Mucosa of descending colon (tissue), 3 donors: ENCODE results near the gene KRTAP4-3. TPM values are rescaled to one million over a fixed set of nuclear protein-coding genes. Genes with fewer than 3 reads are reported as not detected.
"Not testable (repeated sequence)": the region's sequence is repeated elsewhere in the genome, so short reads cannot be mapped to it uniquely, and the experiment has no call there.

Experiments
- ATAC-seq: fragments of 200-7000 bp; cut with Tn5 transposase; one replicate; pipeline ENCODE4 v1.9.1; 2020; ENCODE audit warnings: mild to moderate bottlenecking, moderate library complexity
- DNase-seq, 3 donors: peaks; one replicate each; pipeline ENCODE4 v3.0.0-alpha.2; 2020
- H3K36me3 ChIP-seq: fragments of 200-600 bp; one replicate; pipeline ENCODE4 v1.8.0; 2021; ENCODE audit warnings: low read depth, mild to moderate bottlenecking
- H3K4me1 ChIP-seq: fragments of 200-600 bp; one replicate; pipeline ENCODE4 v1.8.0; 2021; ENCODE audit warnings: low read depth, mild to moderate bottlenecking
- H3K4me3 ChIP-seq: fragments of 200-600 bp; one replicate; pipeline ENCODE4 v1.8.0; 2021; ENCODE audit warnings: mild to moderate bottlenecking
- H3K9me3 ChIP-seq: fragments of 200-600 bp; one replicate; pipeline ENCODE4 v1.8.0; 2021; ENCODE audit warnings: mild to moderate bottlenecking
- CTCF ChIP-seq: fragments of 200-600 bp; IDR thresholded peaks from one replicate; pipeline ENCODE4 v1.8.0; 2022; ENCODE audit warnings: antibody characterized with exemption, mild to moderate bottlenecking
- intact Hi-C, 2 donors: fragments of 100-400 bp; cut with DNase I in 1 of 2; cut with micrococcal nuclease in 1 of 2; formaldehyde crosslinking; loops; one replicate each; pipeline versions ENCODE4 v1.11.0 to v1.11.1; 2022; cut with DNase I, micrococcal nuclease
- total RNA-seq, 3 donors: library from RNA; stranded (reverse); fragmentation: NEBNext Ultra II Directional in 2 of 3; extraction: Animal tissue kit (Norgen Biotek cat#: 25700) in 2 of 3; gene quantifications; one replicate each; pipeline versions ENCODE4 v1.2.1 to v1.2.4, GENCODE V29; 2021 to 2023
- donor health status: DM: no; HTN: no; CAD: no; lungs with moderate emphysema.
- donor health status: DM: no; HTN: no; CAD: no.
- donor health status: DM: no; HTN: yes; CAD: no.

KRTAP4-3 gene
- total RNA-seq, 3 donors from 2014 or later = not detected

- H3K9me3 ChIP-seq = no peaks in the 10 kb centered on the region
- H3K4me3 ChIP-seq = no peak overlapping the region
- ATAC-seq (no peak), DNase-seq (no peak)
- intact Hi-C loops = no loop called here
- TF ChIP-seq CTCF = no peak
- H3K4me1 ChIP-seq = peaks cover 8% of the 10 kb centered on the region
- H3K36me3 ChIP-seq = no peaks in the 10 kb centered on the region
Measured at GRCh38 chr17:41196068-41196467, 28.0 kb upstream of the KRTAP4-3 start.

GRCh38 chr17:41190328-41190727, 22.3 kb upstream of the KRTAP4-3 start:
- Histone ChIP-seq H3K4me3 (no peak overlapping the region), H3K36me3 (no peaks in the 10 kb centered on the region), H3K9me3 (no peaks in the 10 kb centered on the region), H3K4me1 (no peaks in the 10 kb centered on the region)
- no peak for DNase-seq
- no peak for TF ChIP-seq CTCF
- no peak for ATAC-seq
- intact Hi-C loops = no loop called here

DNA sequence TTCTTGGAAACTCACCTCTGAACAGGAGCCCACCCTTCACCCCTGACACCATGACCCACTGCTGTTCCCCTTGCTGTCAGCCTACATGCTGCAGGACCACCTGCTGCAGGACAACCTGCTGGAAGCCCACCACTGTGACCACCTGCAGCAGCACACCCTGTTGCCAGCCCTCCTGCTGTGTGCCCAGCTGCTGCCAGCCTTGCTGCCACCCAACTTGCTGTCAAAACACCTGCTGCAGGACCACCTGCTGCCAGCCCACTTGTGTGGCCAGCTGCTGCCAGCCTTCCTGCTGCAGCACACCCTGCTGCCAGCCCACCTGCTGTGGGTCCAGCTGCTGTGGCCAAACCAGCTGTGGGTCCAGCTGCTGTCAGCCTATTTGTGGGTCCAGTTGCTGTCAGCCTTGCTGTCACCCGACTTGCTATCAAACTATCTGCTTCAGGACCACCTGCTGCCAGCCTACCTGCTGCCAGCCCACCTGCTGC, 21.9 kb upstream of the KRTAP4-3 start, which contains the start of gene KRTAP9-1:
TSS of gene KRTAP9-1 (plus strand) at position 51 of the 482 bp plus-strand sequence. CDS start at position 51, 0 bp downstream.
- H3K36me3 ChIP-seq, H3K4me3 ChIP-seq, H3K4me1 ChIP-seq, DNase-seq, H3K9me3 ChIP-seq, ATAC-seq, intact Hi-C loops: not testable (repeated sequence)

DNA sequence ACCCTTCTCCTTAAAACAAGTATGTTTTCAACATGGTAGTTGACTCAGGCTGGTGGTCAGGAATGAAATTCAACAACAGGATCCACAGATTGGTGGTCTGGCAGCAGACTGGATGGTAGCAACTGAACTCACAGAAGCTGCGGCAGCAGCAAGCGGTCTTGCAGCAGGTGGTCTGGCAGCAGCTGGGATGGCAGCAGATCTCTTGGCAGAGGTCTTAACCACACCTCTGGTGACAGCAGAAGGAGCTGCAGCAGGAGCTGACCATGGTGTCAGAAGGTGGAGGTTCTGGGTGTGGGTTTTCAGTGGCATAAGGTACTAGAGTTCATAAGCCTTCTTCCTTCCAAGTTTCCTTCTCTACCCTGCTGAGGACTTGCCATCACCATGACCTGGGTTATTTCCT, 18.9 kb upstream of the KRTAP4-3 start:
- no peak for TF ChIP-seq CTCF
- Histone ChIP-seq H3K4me1 (no peaks in the 10 kb centered on the region), H3K4me3 (no peak overlapping the region), H3K36me3 (no peaks in the 10 kb centered on the region), H3K9me3 (no peaks in the 10 kb centered on the region)
- DNase-seq (no peak), ATAC-seq (no peak)
- intact Hi-C loops = no loop called here

- H3K9me3 ChIP-seq = no peaks in the 10 kb centered on the region
- TF ChIP-seq CTCF = no peak
- no peak overlapping the region for H3K4me3 ChIP-seq
- DNase-seq (no peak), ATAC-seq (no peak)
- H3K4me1 ChIP-seq = no peaks in the 10 kb centered on the region
- intact Hi-C loops = no loop called here
- no peaks in the 10 kb centered on the region for H3K36me3 ChIP-seq
Measured at GRCh38 chr17:41185001-41185400, 17.0 kb upstream of the KRTAP4-3 start.

DNA sequence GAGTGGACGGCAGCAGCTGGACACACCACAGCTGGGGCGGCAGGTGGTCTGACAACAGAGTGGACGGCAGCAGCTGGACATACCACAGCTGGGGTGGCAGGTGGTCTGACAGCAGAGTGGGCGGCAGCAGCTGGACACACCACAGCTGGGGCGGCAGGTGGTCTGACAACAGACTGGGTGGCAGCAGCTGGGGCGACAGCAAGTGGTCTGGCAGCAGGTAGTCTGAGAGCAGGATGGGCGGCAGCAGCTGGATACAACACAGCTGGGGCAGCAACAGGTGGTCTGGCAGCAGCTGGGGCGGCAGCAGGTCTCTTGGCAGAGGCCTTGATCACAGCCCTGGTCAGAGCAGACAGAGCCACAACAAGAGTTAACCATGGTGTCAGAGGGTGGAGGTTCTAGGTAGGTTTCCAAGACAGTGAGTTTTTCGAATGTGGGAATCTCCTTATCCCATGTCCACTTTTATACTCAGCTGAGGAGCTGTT, 16.5 kb upstream of the KRTAP4-3 start, which contains the start of gene KRTAP4-1:
TSS of gene KRTAP4-1 (minus strand) at position 432 of the 482 bp plus-strand sequence. CDS start at position 375, 57 bp downstream.
- intact Hi-C loops = no loop called here
- no peaks in the 10 kb centered on the region for H3K9me3 ChIP-seq
- ATAC-seq = no peak

More for the DNA sequence above, 16.5 kb upstream of the KRTAP4-3 start, which contains the start of gene KRTAP4-1:
- TF ChIP-seq CTCF = no peak
- Histone ChIP-seq H3K4me1 (no peaks in the 10 kb centered on the region), H3K4me3 (no peak within 1 kb of the TSS), H3K36me3 (no peaks in the 10 kb centered on the region)
- DNase-seq = no peak
